ENCODE results near the gene SSC5D.

DNA sequence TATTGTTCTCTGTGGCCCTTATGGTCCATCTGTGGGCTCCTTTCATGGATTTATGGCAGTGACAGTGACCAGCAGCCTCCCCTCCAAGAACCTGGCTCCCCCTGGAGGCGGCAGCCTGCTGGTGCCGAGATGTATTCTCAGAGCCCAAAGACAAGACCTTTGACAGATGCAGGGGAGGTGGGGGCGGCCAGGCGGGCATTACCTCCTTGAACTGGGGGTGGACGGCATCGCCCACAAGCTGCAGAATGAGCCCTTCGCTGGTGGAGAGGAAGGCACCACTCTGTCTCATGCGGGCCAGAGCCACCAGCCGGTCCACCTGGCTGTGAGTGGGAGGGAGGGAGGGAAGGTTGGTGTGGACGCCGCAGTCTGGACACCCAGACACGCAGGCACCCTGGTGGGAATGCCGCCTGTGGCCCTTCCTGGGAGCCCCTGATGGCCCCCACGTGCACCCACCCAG, 33.4 kb upstream of the SSC5D start:
- TF ChIP-seq, protein P1, sequence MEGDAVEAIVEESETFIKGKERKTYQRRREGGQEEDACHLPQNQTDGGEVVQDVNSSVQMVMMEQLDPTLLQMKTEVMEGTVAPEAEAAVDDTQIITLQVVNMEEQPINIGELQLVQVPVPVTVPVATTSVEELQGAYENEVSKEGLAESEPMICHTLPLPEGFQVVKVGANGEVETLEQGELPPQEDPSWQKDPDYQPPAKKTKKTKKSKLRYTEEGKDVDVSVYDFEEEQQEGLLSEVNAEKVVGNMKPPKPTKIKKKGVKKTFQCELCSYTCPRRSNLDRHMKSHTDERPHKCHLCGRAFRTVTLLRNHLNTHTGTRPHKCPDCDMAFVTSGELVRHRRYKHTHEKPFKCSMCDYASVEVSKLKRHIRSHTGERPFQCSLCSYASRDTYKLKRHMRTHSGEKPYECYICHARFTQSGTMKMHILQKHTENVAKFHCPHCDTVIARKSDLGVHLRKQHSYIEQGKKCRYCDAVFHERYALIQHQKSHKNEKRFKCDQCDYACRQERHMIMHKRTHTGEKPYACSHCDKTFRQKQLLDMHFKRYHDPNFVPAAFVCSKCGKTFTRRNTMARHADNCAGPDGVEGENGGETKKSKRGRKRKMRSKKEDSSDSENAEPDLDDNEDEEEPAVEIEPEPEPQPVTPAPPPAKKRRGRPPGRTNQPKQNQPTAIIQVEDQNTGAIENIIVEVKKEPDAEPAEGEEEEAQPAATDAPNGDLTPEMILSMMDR (IDR thresholded peaks at IDR 0.05), result peak in 2 of 6 experiments; percentile 12 to 43
- TF ChIP-seq POLR2A (IDR thresholded peaks at IDR 0.05), result no peak

Measured in thyroid gland (tissue), 4 donors.